NCI-H2171 treated with DMSO at 0.1 percent for 48 hours (cell line): ENCODE measurements around the gene TPPP.

Source experiments
- DNase-seq: peaks from one replicate; lab custom pipeline; 2025; lab: John Stamatoyannopoulos, UW

Gene TPPP

DNA sequence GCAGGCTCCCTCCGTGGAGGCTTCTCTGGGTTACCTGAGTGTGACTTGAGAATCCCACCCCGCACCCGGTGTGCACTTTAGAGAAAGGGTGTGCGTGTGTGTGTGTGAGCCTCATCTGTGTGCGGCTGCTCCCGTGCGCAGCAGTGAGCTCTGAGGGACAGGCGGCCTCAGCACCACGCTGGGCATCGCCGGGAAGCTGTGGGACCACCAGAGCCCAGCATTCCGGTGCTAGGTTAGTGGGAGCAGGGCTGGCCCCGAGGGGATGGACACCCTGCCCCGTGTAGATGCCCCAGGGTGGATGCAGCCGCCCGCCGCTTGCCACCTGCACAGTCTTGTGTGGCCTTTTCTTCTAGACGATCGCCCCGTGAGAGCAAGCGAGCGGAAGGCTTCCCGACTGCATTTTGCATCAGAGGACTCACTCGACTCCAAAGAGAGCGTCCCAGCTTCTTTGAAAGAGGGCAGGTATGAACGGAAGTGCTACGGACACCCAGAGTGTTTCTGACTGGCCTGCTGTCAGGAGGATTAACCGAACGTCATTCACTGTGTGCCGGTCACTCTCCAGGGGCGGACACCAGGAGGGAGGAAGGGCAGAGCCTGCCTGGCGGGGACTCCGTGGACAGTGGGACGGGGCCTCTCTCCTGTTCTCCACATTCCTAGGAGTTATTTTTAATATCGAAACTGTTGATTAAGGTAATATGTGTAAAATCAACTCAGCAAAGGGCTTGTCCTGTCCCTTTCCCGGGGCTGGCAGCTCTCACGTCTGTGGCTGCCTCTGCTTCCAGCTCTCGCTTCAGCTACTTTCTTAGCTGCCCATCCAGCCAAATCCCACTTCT, 68.8 kb downstream of the TPPP start:
- no peak for DNase-seq

DNA sequence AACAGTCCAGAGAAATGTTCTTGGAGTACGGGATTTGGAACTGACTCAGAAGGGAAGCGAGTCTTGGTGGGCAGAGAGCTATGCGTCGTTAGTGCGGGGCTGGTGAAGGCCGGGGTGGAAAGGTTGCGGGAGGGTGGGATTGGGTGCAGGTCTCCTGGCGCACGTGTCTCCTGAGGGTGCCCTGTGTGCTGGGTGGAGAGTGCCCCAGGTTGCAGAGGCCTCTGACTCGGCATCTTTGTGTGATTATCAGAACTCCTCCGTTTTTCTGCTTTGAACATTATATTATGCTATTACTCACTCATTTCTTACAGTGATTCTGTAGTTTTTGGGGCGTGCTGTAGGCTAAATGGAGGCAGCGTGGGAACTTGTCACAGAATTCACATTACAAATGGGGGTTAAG, 69.6 kb downstream of the TPPP start:
- DNase-seq: no peak

DNA sequence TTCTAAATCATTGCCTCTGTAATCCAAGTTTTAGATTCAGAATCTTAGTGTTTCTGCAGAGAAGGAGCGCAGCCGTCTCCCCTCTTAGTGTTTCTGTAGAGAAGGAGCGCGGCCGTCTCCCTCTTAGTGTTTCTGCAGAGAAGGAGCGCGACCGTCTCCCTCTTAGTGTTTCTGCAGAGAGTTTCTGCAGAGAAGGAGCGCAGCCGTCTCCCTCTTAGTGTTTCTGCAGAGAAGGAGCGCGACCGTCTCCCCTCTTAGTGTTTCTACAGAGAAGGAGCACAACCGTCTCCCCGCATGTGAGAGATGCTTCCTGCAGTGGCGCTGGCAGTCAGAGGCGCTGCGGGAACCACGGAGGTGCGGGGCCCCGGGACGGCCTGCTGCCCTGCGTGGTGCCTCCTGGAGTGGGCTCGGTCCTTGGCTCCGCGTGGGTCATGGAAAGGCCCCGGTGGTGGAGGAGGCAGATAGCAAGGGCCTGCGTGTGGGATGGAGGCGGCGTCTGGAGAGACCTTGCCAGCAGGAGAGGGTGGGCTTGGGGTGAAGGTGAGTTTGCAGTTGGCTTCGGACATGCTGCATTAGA, 70.1 kb downstream of the TPPP start:
- no peak for DNase-seq

DNA sequence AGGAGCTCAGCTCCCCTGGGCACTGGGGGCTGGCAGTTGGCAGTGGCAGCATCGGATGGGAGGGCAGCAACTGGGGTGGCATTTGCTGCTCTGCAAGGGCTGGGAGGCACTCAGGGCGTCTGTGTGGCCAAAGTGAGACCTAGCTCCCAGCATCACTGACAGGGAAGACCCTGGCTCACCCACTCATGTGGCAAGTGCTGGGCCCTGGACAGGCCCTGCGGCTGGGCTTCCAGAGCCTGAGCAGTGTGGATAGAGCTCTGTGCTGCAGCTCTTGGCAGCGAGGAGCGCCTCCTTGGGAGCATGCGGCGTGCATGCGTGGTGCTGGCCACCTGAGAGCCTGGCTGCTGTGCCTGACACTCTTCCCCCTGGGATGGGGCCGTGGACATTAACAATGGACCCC, 70.8 kb downstream of the TPPP start:
- no peak for DNase-seq

DNA sequence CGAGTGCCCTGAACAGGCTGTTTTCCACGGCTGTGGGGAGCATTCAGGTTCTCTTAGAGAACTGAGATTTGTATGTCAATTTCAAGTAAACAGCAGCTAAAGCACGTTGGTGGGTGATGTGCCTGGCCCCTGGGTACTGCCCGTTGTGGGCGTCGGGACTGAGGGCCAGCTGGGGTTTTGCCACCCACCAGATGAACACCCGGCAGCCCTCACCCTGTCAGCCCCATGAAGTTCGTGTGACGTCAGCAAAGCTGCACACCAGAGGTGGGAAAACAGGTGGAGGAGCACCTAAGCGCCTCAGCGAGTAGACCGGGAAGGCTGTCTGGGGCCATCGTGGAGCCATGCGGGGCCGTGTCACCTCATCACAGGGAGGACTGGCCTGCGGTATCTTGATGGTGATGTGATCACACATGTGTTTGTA, 71.8 kb downstream of the TPPP start:
- no peak for DNase-seq

DNA sequence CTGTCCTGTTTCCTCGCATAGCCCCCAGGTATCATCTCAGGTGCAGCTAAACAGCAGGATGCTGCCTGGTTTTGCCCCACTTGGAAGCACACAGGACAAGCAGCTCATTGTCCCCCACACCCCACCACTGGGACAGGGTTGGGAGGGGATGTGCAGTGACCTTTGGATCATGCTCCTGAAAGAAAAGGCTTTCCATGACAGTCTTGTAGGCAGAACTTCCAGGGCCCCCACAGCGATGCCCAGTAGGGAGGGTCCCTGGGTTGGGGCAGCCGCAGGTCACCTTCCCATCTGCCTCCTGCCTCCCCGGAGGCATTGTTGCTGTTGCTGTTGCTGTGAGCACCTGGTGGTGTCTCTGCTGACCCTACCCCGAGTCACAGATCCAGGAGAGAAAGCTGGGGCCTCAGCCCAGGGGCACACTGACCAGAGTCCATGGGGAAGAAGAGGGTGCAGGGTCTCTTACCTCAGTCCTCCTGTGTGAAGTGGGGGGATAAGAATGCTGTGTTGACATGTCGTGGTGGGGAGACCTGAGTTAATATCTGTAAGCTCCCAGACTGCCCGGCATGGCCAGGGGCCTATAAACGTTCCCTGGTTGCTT, 72.5 kb downstream of the TPPP start:
- no peak for DNase-seq

DNA sequence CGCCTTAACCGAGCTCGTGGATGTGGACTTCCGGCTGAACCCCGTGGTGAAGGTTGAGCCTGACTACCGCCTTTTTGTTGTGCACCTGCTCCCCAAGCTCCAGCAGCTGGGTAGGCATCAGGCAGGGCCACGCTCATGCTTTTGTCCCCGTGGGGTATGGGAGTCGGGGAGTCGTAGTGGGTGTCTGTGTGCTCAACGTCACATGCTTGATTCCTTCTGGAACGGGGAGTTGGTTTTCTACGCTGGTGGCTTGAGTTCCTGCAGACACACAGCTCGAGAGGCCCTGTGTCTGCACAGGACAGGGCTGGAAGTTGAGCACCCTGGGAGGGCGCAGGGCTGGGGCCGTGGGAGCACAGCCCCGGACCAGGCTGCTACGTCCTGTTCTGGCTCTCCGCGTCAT, 73.0 kb downstream of the TPPP start:
- no peak for DNase-seq

DNA sequence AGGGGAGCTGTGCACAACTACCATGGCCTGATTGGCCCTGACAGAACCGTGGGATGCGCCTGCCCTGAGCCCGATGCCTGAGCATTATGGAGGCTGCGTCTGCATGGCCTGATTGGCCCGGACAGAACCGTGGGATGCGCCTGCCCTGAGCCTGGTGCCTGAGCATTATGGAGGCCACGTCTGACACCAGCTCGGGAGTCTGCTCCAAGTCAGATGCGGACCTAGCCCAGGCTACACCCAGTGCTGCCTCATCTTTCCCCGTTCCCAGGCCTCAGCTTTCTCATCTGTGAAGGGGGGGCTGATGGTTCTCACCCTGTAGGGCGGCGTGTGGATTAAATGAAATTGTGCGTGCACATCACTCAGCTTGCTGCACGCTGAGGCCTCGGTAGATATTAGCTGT, 73.7 kb downstream of the TPPP start:
- no peak for DNase-seq

DNA sequence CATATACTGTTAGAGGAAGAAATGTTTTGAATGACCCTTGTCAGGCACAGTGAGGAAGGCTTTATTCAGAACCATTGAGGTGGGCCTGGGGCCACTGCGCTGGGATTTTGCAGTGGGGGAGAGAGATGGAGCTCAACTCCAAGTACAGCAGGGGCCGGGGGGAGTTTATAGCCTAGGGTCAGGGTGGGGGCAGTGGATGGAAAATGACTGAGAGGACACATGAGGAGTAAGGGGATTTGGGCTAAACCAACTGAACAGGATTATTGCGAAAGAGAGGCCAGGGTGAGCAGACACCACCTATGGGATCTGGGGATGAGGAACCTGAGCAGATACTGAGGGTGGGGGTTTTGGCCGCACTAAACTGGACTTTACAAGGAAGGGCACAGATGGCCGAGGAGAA, 74.7 kb downstream of the TPPP start:
- DNase-seq: no peak

DNA sequence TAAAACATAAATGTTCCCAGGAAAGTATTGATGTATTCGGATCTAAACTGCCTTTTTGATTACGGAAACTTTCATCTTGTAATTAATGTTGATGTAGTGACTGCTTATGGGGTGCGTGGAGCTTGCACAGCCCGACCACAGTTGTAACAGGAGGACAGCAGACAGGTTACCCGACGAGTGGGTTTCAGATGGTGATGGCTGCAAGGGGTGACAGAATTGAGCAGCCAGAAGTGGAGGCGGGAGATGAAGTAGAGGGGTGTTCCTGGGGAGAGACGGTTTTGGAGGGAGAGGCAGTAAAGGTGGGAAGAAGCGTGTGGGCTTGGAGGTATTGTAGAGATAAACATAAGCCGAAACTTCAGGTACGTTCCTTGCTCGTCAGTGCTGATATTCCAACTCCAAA, 75.3 kb downstream of the TPPP start:
- no peak for DNase-seq

DNA sequence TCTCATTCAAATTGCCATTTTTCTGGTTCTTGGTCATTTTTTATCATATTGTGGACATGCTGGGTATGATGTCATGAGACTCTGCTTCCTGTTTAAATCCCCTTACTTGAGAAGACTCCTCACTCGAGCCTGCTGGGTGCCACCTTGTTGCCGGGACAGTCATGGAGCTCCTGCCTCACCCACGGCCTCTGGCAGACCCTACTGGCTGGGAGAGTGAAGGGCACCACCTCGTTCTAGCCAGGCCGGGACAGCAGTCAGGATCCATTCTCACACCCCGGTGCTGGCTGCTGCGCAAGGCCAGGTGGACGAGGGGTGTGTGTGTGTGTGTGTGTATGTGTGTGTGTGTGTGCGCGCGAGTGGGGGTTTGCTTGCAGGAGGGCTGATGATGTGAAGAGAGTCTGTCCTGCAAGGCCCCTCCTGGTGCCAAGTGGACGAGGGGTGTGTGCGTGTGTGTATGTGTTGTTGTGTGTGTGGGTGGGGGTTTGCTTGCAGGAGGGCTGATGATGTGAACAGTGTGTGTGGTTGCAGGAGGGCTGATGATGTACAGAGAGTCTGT, 76.6 kb downstream of the TPPP start:
- no peak for DNase-seq

DNA sequence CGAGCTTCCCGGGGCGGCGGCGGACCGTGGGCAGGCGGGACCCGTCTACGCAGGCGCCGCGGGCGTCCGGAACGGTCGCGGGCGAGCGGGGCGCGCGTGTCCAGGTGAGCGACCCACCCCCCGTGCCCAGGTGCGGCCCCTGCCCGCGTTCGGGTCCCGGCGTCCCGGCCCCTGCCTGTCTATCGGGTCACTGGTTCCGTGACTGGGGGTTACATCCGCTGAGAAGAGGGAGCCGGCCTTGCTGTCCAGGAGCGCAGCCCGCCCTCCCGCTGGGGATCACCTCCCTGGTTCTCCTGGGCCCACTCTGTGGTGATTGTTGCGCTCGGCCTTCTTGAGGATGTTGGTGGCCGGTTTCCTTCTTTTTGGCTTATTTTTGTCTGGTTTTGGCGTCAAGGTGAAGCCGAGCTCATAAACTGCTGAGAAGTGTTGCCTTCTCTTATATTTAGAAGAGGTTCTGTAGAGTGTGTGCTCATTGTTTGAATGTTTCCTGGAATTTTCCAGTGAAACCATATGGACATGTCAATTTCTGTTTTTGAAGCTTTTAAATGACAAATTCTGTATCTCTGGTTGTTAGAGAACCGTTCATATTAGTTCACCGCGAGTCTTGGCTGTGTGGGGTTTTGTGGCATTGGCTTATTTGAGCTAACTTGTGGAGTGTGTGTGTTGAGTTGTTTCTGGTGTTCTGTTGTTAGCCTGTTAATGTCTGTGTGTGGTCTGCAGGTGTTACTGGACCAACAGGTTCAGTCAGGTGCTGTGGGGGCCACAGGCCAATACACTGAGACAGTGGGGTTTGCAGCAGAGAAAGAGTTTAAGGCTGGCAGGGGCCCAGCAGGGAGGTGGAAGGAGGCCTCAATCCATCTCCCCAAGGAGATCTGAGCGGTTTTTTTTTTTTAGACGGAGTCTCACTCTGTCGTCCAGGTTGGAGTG, 80.4 kb downstream of the TPPP start:
- DNase-seq: peak; percentile 43

DNA sequence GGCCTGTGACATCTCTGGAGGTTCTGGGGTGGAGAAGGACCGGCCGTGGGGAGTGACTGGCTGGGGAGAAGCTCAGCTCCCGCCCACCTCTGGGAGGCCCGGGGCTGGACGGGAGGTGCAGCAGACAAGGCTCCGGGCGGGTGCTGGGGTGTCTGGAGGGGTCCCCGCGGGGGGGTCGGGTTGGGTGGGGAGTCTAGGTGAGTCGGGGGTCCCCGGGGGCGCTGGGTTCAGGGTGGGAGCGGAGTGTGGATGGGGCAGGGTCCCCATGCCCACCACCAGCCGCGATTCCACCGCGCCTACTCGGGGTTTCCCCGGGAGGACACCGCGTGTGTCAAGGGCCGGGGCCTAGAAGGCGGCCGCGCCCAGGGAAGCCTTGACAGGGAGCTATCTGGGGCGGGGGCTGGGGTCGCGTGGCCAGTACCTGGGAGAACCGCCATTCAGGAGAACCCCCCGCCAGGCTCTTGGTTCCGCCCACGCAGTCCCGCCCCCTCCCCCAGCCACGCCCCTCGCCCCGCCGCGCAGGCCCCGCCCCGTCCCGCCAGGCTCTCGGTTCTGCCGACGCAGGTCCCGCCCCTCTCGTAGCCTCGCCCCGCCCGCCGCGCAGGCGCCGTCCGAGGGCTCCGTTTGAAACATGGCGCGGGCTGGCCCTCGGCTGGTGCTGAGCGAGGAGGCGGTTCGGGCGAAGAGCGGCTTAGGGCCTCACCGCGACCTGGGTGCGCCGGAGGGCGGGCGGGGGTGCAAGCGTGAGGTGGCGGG, 81.2 kb downstream of the TPPP start, which contains the start of gene CEP72:
TSS of gene CEP72 (plus strand) at position 610 of the 756 bp plus-strand sequence. CDS start at position 632, 22 bp downstream.
- peak; percentile 91 for DNase-seq

DNA sequence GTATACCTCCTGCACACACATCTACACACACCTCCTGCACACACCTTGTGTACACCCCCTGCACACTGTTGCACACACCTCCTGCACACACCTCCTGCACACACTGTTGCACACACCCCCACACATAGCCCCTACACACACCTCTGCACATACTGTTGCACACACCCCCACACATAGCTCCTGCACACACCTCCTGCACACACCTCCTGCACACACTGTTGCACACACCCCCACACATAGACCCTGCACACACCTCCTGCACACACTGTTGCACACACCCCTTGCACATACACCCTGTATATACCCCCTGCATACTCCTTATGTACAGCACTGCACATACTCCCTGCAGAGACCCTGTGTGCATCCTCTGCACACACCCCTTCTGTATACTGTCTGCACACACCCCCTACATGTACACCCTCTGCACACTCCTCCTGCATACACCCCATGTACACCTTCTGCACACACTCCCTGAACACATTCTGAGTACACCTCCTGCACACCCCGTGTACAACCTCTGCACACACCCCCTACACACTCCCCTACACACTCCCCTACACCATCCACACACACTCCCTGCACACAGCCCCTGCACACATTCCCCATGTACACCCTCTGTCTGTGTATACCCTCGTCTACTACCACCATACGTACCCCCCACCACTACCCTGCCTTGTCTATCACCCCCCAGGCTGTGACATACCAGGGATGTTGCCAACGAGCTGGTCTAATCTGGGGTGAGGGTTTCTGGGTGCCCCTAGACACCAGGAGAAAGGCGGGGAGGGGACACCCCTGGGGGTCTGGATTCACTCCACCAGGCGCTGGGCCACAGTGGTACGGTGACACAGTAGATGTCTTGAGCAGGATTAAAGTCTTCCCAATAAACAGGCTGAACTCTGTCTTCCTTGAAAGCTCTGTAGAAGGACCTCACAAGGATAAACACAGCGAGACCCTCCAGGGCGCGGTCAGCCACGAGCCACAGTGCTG, 82.1 kb downstream of the TPPP start:
- DNase-seq: no peak

DNA sequence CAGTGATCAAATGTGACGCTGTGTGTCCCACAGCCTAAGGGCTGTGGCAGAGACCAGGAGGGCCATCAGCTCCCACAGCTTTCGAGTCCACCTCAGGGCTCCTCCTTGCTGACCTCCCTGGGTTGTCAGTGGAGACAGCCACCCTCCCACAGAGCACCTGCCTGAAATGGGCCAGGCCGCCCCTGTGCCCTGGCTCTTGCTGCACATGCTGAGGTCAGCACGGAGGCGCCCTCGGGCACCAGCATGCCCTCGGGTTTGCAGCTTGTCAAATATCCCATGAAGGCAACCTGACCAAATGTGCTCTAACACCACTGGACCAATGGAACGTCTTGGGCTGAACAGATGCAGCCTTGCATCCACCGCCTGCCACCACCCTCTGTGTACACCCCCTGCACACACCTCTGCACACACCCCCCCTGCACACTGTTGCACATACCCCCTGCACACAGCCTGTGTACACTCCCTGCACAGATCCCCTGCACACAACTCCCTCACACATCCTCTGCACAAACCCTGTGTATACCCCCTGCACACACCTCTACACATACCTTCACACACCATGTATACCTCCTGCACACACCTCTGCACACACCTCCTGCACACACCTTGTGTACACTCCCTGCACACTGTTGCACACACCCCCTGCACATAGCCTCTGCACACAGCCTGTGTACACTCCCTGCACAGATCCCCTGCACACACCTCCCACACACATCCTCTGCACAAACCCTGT, 83.0 kb downstream of the TPPP start:
- DNase-seq: no peak
